ENCODE results near the gene ZRANB3.

DNA sequence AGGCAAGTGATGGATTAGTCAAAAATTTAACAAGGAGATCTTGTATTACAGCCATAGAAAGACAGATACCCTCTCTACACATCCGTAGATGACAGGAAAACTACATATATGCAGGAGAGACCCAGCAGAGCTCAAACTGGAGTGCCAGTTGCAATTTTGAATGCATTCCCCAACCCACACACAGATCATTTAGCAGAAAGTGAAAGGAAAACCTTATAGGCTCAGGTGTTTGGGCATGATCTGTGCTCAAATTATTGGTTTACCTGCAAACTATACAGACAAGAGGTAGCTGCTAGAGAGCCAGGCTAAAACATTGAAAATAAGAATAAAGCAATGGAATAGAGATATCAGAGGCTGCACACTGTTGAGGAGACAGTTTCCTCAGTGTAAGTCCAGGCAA, 427.2 kb downstream of the ZRANB3 start:
- TF ChIP-seq, protein P1, sequence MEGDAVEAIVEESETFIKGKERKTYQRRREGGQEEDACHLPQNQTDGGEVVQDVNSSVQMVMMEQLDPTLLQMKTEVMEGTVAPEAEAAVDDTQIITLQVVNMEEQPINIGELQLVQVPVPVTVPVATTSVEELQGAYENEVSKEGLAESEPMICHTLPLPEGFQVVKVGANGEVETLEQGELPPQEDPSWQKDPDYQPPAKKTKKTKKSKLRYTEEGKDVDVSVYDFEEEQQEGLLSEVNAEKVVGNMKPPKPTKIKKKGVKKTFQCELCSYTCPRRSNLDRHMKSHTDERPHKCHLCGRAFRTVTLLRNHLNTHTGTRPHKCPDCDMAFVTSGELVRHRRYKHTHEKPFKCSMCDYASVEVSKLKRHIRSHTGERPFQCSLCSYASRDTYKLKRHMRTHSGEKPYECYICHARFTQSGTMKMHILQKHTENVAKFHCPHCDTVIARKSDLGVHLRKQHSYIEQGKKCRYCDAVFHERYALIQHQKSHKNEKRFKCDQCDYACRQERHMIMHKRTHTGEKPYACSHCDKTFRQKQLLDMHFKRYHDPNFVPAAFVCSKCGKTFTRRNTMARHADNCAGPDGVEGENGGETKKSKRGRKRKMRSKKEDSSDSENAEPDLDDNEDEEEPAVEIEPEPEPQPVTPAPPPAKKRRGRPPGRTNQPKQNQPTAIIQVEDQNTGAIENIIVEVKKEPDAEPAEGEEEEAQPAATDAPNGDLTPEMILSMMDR (IDR thresholded peaks at IDR 0.05) = no peak
- TF ChIP-seq POLR2A (IDR thresholded peaks at IDR 0.05) = no peak
